Activated CD4-positive, alpha-beta T cell treated with anti-CD3 and anti-CD28 coated beads for 1 hour (primary cell): Measurements from ENCODE around the gene THOC6.
"Not testable (repeated sequence)": the region's sequence is repeated elsewhere in the genome, so short reads cannot be mapped to it uniquely, and the experiment has no call there.

Experiments used
- DNase-seq: peaks from one replicate; pipeline ENCODE4 v3.0.0-alpha.2; 2020

THOC6 gene

DNA sequence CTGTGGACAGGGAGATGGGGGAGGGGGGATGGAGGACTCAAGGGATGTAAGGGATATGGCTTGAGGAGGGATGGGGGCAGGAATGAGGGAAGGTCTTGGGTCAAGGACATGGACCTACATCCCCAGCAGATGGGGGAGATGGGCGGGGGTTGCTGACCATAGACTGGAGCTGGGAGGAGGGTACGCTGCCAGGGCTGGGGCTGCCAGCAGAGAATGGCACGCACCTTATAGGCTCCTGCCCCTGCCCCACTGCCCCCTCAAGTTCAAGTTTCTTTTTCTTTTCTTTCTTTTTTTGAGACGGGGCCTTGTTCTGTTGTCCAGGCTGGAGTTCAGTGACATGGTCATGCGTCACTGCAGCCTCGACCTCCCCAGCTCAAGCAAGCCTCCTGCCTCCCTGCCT, 52.1 kb downstream of the THOC6 start:
- DNase-seq, result not testable (repeated sequence)

DNA sequence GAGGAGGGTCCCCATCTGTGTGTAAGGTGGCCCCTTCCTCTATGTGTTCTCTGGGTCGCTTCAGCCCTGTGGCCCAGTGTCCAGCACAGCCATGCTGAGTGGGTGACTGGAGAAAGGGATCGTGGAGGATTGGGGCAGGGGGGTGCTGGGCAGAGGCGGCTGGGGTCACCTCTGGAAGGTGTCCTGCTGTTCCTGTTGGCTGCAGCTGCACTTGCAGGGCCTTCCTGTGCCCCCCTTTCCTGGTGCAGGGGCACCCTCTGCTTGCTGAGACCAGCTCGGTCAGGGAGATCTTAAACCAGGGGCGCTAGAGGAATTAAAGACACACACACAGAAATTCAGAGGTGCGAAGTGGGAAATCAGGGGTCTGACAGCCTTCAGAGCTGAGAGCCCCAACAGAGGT, 52.7 kb downstream of the THOC6 start:
- no peak for DNase-seq
